ENCODE measurements around the gene FER1L5. TPM values are rescaled to one million over a fixed set of nuclear protein-coding genes. Genes with fewer than 3 reads are reported as not detected.
A peak's percentile ranks its signal among the peaks of the same experiment; 100 is the strongest.

FER1L5 gene
- total and polyA plus RNA-seq, 2 experiments from 2014 or later, result 0.18 to 0.76 TPM

- TF ChIP-seq, protein P1, sequence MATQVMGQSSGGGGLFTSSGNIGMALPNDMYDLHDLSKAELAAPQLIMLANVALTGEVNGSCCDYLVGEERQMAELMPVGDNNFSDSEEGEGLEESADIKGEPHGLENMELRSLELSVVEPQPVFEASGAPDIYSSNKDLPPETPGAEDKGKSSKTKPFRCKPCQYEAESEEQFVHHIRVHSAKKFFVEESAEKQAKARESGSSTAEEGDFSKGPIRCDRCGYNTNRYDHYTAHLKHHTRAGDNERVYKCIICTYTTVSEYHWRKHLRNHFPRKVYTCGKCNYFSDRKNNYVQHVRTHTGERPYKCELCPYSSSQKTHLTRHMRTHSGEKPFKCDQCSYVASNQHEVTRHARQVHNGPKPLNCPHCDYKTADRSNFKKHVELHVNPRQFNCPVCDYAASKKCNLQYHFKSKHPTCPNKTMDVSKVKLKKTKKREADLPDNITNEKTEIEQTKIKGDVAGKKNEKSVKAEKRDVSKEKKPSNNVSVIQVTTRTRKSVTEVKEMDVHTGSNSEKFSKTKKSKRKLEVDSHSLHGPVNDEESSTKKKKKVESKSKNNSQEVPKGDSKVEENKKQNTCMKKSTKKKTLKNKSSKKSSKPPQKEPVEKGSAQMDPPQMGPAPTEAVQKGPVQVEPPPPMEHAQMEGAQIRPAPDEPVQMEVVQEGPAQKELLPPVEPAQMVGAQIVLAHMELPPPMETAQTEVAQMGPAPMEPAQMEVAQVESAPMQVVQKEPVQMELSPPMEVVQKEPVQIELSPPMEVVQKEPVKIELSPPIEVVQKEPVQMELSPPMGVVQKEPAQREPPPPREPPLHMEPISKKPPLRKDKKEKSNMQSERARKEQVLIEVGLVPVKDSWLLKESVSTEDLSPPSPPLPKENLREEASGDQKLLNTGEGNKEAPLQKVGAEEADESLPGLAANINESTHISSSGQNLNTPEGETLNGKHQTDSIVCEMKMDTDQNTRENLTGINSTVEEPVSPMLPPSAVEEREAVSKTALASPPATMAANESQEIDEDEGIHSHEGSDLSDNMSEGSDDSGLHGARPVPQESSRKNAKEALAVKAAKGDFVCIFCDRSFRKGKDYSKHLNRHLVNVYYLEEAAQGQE (IDR thresholded peaks at IDR 0.05; ENCODE audit: unreplicated experiment), result no peak
- no peak for TF ChIP-seq STAT1 (IDR thresholded peaks at IDR 0.05; ENCODE audit: unreplicated experiment)
- TF ChIP-seq, protein P2, sequence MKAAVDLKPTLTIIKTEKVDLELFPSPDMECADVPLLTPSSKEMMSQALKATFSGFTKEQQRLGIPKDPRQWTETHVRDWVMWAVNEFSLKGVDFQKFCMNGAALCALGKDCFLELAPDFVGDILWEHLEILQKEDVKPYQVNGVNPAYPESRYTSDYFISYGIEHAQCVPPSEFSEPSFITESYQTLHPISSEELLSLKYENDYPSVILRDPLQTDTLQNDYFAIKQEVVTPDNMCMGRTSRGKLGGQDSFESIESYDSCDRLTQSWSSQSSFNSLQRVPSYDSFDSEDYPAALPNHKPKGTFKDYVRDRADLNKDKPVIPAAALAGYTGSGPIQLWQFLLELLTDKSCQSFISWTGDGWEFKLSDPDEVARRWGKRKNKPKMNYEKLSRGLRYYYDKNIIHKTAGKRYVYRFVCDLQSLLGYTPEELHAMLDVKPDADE (IDR thresholded peaks at IDR 0.05), result no peak
Measured at GRCh38 chr2:96739633-96740428, 97.3 kb downstream of the FER1L5 start, which contains the start of gene LMAN2L (continued).

GRCh38 chr2:96747061-96747617 lies 104.6 kb downstream of the FER1L5 start:
- Histone ChIP-seq H3K27ac (ENCODE audit: low read depth) (no peak overlapping the region), H3K9me2 (ENCODE audit: insufficient read depth) (no peaks in the 10 kb centered on the region), H3K4me3 (no peak overlapping the region), H4K20me1 (replicated peaks; ENCODE audit: insufficient read depth) (no peaks in the 10 kb centered on the region), H3K27me3 (ENCODE audit: insufficient read depth) (no peaks in the 10 kb centered on the region), H3K4me2 (no peak overlapping the region), H3F3A (replicated peaks; ENCODE audit: low read depth) (no peaks in the 10 kb centered on the region), H3K4me1 (ENCODE audit: insufficient read depth) (0 out of 2 replicates have a peak, but pooled peaks cover 3% of the 10 kb centered on the region), H2AFZ (0 out of 2 replicates have a peak overlapping the region, but pooled peaks have one; percentile 24), H3K36me3 (ENCODE audit: insufficient read depth) (no peaks in the 10 kb centered on the region), H3K79me2 (replicated peaks; ENCODE audit: insufficient read depth) (no peaks in the 10 kb centered on the region)
- Mint-ChIP-seq H3K9me3 (no peaks in the 10 kb centered on the region), H3K27me3 (ENCODE audit: insufficient read depth, low read depth, poor library complexity) (peaks cover 1% of the 10 kb centered on the region), H3K4me1 (peaks cover 5% of the 10 kb centered on the region), H3K36me3 (ENCODE audit: low read depth) (no peaks in the 10 kb centered on the region), H3K27ac (no peak overlapping the region), H3K4me3 (no peak overlapping the region)
- TF ChIP-seq ZNF114 (CRISPR knock-in tag; IDR thresholded peaks at IDR 0.05), result no peak
- TF ChIP-seq, protein P1 (IDR thresholded peaks at IDR 0.05; ENCODE audit: unreplicated experiment), result no peak
- TF ChIP-seq JUNB (IDR thresholded peaks at IDR 0.05; ENCODE audit: unreplicated experiment), result no peak
- TF ChIP-seq ZNF331 (CRISPR knock-in tag; IDR thresholded peaks at IDR 0.05; ENCODE audit: low read depth), result no peak
- no peak for TF ChIP-seq EZH2phosphoT487 (IDR thresholded peaks at IDR 0.05; ENCODE audit: unreplicated experiment)
- no peak for TF ChIP-seq ZNF462 (CRISPR knock-in tag; IDR thresholded peaks at IDR 0.05)
- ATAC-seq (no peak), DNase-seq (ENCODE audit: low spot score) (no peak)
